K562 (cell line): ENCODE results near the gene SH3BP2. TPM values are rescaled to one million over a fixed set of nuclear protein-coding genes. Genes with fewer than 3 reads are reported as not detected.
A peak's percentile ranks its signal among the peaks of the same experiment; 100 is the strongest.

Experiments
- ATF4 ChIP-seq: fragments of 450-650 bp; formaldehyde crosslinking; IDR thresholded peaks from 2 replicates; pipeline ENCODE4 v1.4.0; 2022; ENCODE audit warnings: mild to moderate bottlenecking, moderate library complexity
- ATF7 ChIP-seq: fragments of 450-650 bp; IDR thresholded peaks from 2 replicates; pipeline ENCODE4 v1.7.1; 2014; ENCODE audit warnings: mild to moderate bottlenecking, moderate library complexity
- BRD4 ChIP-seq: fragments of 200-600 bp; sonication (generic); IDR thresholded peaks from 2 replicates; pipeline ENCODE4 v1.6.1; 2017; ENCODE audit warnings: inconsistent platforms
- CBX2 ChIP-seq: fragments of 200-600 bp; sonication (generic); IDR thresholded peaks from one replicate; pipeline ENCODE4 v1.6.1; 2012; ENCODE audit warnings: mild to moderate bottlenecking, low read length, inconsistent platforms; ENCODE audit not compliant: insufficient read depth, poor library complexity, severe bottlenecking
- CBX8 ChIP-seq: fragments of 200-600 bp; sonication (generic); IDR thresholded peaks from 2 replicates; pipeline ENCODE4 v1.6.1; 2012; ENCODE audit warnings: borderline replicate concordance, mixed run types, low read depth, mild to moderate bottlenecking, moderate library complexity, mixed read lengths, low read length, control low read depth, inconsistent platforms; ENCODE audit not compliant: poor library complexity, severe bottlenecking; ENCODE audit errors: extremely low read depth
- CREM ChIP-seq: IDR thresholded peaks from 2 replicates; pipeline ENCODE4 v1.6.1; 2014; ENCODE audit warnings: antibody characterized with exemption, low read depth
- CXXC5 ChIP-seq: fragments of 250-450 bp; sonication (Bioruptor Pico); IDR thresholded peaks from 2 replicates; pipeline ENCODE4 v1.8.0; 2022; ENCODE audit warnings: inconsistent platforms, mild to moderate bottlenecking, moderate library complexity
- DLX4 ChIP-seq: fragments of 250-450 bp; sonication (Bioruptor Pico); IDR thresholded peaks from 2 replicates; pipeline ENCODE4 v1.6.1; 2021; ENCODE audit warnings: mild to moderate bottlenecking
- HBP1 ChIP-seq: fragments of 450-650 bp; formaldehyde crosslinking; IDR thresholded peaks from 2 replicates; pipeline ENCODE4 v1.4.0; 2022; ENCODE audit warnings: missing genetic modification characterization
- HDAC3 ChIP-seq: fragments of 450-650 bp; IDR thresholded peaks from 2 replicates; pipeline ENCODE4 v1.6.1; 2018; ENCODE audit warnings: borderline replicate concordance, mild to moderate bottlenecking, moderate library complexity; ENCODE audit not compliant: partially characterized antibody
- HINFP ChIP-seq: fragments of 450-650 bp; conservative IDR thresholded peaks from 2 replicates; pipeline ENCODE4 v1.6.1; 2016; ENCODE audit warnings: missing genetic modification characterization, low read depth, mild to moderate bottlenecking, control low read depth, missing compliant biosample characterization
- HSF4 ChIP-seq: fragments of 250-450 bp; sonication (Bioruptor Pico); IDR thresholded peaks from 2 replicates; pipeline ENCODE4 v2.1.2; 2022; ENCODE audit warnings: mild to moderate bottlenecking, moderate library complexity, borderline replicate concordance
- NCOA4 ChIP-seq: fragments of 450-650 bp; IDR thresholded peaks from 2 replicates; pipeline ENCODE4 v1.6.1; 2018; ENCODE audit warnings: mild to moderate bottlenecking; ENCODE audit not compliant: partially characterized antibody
- NUFIP1 ChIP-seq: fragments of 450-650 bp; IDR thresholded peaks from 2 replicates; pipeline ENCODE4 v1.6.1; 2018; ENCODE audit not compliant: partially characterized antibody
- RFX5 ChIP-seq: IDR thresholded peaks from 2 replicates; pipeline ENCODE4 v1.6.1; 2011; ENCODE audit warnings: low read depth, mild to moderate bottlenecking, improper control_type of control experiment, low read length
- RUNX1 ChIP-seq: sonication (generic); IDR thresholded peaks from 2 replicates; pipeline ENCODE4 v1.6.1; 2016; ENCODE audit warnings: antibody characterized with exemption, low read depth
- SMARCC2 ChIP-seq: fragments of 450-650 bp; IDR thresholded peaks from 2 replicates; pipeline ENCODE4 v1.6.1; 2017; ENCODE audit warnings: antibody characterized with exemption, moderate library complexity, mild to moderate bottlenecking, low read depth
- TCF7L2 ChIP-seq: fragments of 150-350 bp; IDR thresholded peaks from 2 replicates; pipeline ENCODE4 v1.6.1; 2016; ENCODE audit warnings: low read depth, mild to moderate bottlenecking, low read length, moderate library complexity
- TCFL5 ChIP-seq: fragments of 250-450 bp; sonication (Bioruptor Pico); conservative IDR thresholded peaks from 2 replicates; pipeline ENCODE4 v1.6.1; 2021; ENCODE audit warnings: mild to moderate bottlenecking, moderate library complexity, matching md5 sums
- ZBTB5 ChIP-seq: fragments of 450-650 bp; IDR thresholded peaks from 2 replicates; pipeline ENCODE4 v1.6.1; 2017; ENCODE audit warnings: antibody characterized with exemption
- ZNF134 ChIP-seq: fragments of 250-450 bp; sonication (Bioruptor Pico); conservative IDR thresholded peaks from 2 replicates; pipeline ENCODE4 v1.4.0; 2020
- ZNF184 ChIP-seq: sonication (generic); formaldehyde crosslinking; IDR thresholded peaks from 2 replicates; pipeline ENCODE4 v1.5.0; 2020; ENCODE audit warnings: missing genetic modification reagents
- ZNF717 ChIP-seq: fragments of 250-450 bp; sonication (Bioruptor Pico); IDR thresholded peaks from 2 replicates; pipeline ENCODE4 v1.5.0; 2021
- polyA plus RNA-seq, 8 experiments: library from polyadenylated mRNA; depleted of rRNA in 4 of 8; stranded (reverse) in 5 of 8; unstranded in 3 of 8; fragments of >200 nt; fragmentation: Nextera tagmentation in 2 of 8; fragmentation: Illumina TruSeq in 1 of 8; extraction: Ambion mirVana in 2 of 8; extraction: Trizol in 1 of 8; gene quantifications; 2 replicates each; pipeline versions ENCODE4 v1.2.1 to v1.2.3, GENCODE V29; 2011 to 2014; ENCODE audit warnings: inconsistent platforms in 1 of 8, missing spikeins in 1 of 8
- total RNA-seq, 7 experiments: library from RNA; depleted of rRNA in 6 of 7; stranded (reverse); fragments of >200 nt in 6 of 7; fragmentation: Illumina TruSeq in 2 of 7; extraction: Trizol in 2 of 7; gene quantifications; 2 replicates each; pipeline versions ENCODE4 v1.2.1 to v1.2.3, GENCODE V29; 2011 to 2021; ENCODE audit warnings: low replicate concordance in 1 of 7

Gene SH3BP2
- total and polyA plus RNA-seq, 9 of the 15 experiments (the other 6 are each of a cell fraction or from before 2014, with no cell fraction given), result 0.34 to 16.0 (median 5.1) TPM

GRCh38 chr4:2843263-2843940 is 50.5 kb downstream of the SH3BP2 start, which contains the start of gene ADD1 (continued):
- TF ChIP-seq HINFP (tag), result no peak
- no peak; the same call in 1 of the 2 replicates for TF ChIP-seq HBP1 (CRISPR knock-in tag)
- no peak for TF ChIP-seq SMARCC2
- no peak for TF ChIP-seq CBX2
- TF ChIP-seq TCF7L2, result 0 out of 2 replicates have a peak, but pooled peaks have one; percentile 19
- no peak for TF ChIP-seq ZNF717 (CRISPR knock-in tag)
- TF ChIP-seq HDAC3, result no peak
- peak; percentile 79 for TF ChIP-seq CXXC5 (CRISPR knock-in tag)
- no peak for TF ChIP-seq RFX5
- no peak for TF ChIP-seq HSF4 (CRISPR knock-in tag)
- TF ChIP-seq CBX8, result no peak
- peak; percentile 42; the same call in 1 of the 2 replicates for TF ChIP-seq CREM
- no peak for TF ChIP-seq BRD4
- TF ChIP-seq ATF4 (CRISPR knock-in tag), result no peak
- no peak for TF ChIP-seq ZNF184 (CRISPR knock-in tag)
- no peak for TF ChIP-seq TCFL5
- no peak for TF ChIP-seq NUFIP1
- TF ChIP-seq DLX4 (CRISPR knock-in tag), result no peak
- no peak for TF ChIP-seq NCOA4
- no peak for TF ChIP-seq ZBTB5
- no peak for TF ChIP-seq ZNF134 (CRISPR knock-in tag)
- no peak for TF ChIP-seq RUNX1
- peak; percentile 72 for TF ChIP-seq ATF7
